Measurements from ENCODE around the gene SHISA6. TPM values are rescaled to one million over a fixed set of nuclear protein-coding genes. Genes with fewer than 3 reads are reported as not detected.

Gene SHISA6
- total RNA-seq, 1 experiment from 2014 or later, result 1.0 TPM

- Histone ChIP-seq H3K27me3 (ENCODE audit: control insufficient read depth, insufficient read depth, low read length) (no peaks in the 10 kb centered on the region; the same call in 1 of the 2 replicates), H3K4me3 (ENCODE audit: insufficient read depth, low read depth, low read length) (no peak overlapping the region), H3K36me3 (replicated peaks; ENCODE audit: control insufficient read depth, insufficient read depth, low read length) (no peaks in the 10 kb centered on the region)
- no peak for DNase-seq
These were observed 310.4 kb downstream of the SHISA6 start for GRCh38 chr17:11551442-11551841.

GRCh38 chr17:11553135-11553534 is 312.1 kb downstream of the SHISA6 start:
- Histone ChIP-seq H3K36me3 (replicated peaks; ENCODE audit: control insufficient read depth, insufficient read depth, low read length) (no peaks in the 10 kb centered on the region), H3K4me3 (ENCODE audit: insufficient read depth, low read depth, low read length) (no peak overlapping the region), H3K27me3 (ENCODE audit: control insufficient read depth, insufficient read depth, low read length) (no peaks in the 10 kb centered on the region; the same call in 1 of the 2 replicates)
- no peak for DNase-seq

GRCh38 chr17:11554042-11554441 is 313.0 kb downstream of the SHISA6 start:
- DNase-seq, result no peak
- no peaks in the 10 kb centered on the region for H3K36me3 ChIP-seq (replicated peaks; ENCODE audit: control insufficient read depth, insufficient read depth, low read length)
- no peak overlapping the region for H3K4me3 ChIP-seq (ENCODE audit: insufficient read depth, low read depth, low read length)
- H3K27me3 ChIP-seq (ENCODE audit: control insufficient read depth, insufficient read depth, low read length), result no peaks in the 10 kb centered on the region; the same call in 1 of the 2 replicates

- Histone ChIP-seq H3K36me3 (replicated peaks; ENCODE audit: control insufficient read depth, insufficient read depth, low read length) (no peaks in the 10 kb centered on the region), H3K27me3 (ENCODE audit: control insufficient read depth, insufficient read depth, low read length) (no peaks in the 10 kb centered on the region; the same call in 1 of the 2 replicates), H3K4me3 (ENCODE audit: insufficient read depth, low read depth, low read length) (no peak overlapping the region)
- DNase-seq, result no peak
These were observed 313.5 kb downstream of the SHISA6 start for GRCh38 chr17:11554542-11554941.

- Histone ChIP-seq H3K36me3 (replicated peaks; ENCODE audit: control insufficient read depth, insufficient read depth, low read length) (no peaks in the 10 kb centered on the region), H3K4me3 (ENCODE audit: insufficient read depth, low read depth, low read length) (no peak overlapping the region), H3K27me3 (ENCODE audit: control insufficient read depth, insufficient read depth, low read length) (no peaks in the 10 kb centered on the region; the same call in 1 of the 2 replicates)
- DNase-seq, result no peak
These were observed 314.5 kb downstream of the SHISA6 start for GRCh38 chr17:11555530-11555929.

- Histone ChIP-seq H3K4me3 (ENCODE audit: insufficient read depth, low read depth, low read length) (no peak overlapping the region), H3K36me3 (replicated peaks; ENCODE audit: control insufficient read depth, insufficient read depth, low read length) (no peaks in the 10 kb centered on the region), H3K27me3 (ENCODE audit: control insufficient read depth, insufficient read depth, low read length) (no peaks in the 10 kb centered on the region; the same call in 1 of the 2 replicates)
- DNase-seq, result peak; percentile 26
These were observed 316.9 kb downstream of the SHISA6 start for GRCh38 chr17:11557727-11558452.

GRCh38 chr17:11558681-11559234 is 317.7 kb downstream of the SHISA6 start:
- DNase-seq, result peak; percentile 42
- no peaks in the 10 kb centered on the region for H3K36me3 ChIP-seq (replicated peaks; ENCODE audit: control insufficient read depth, insufficient read depth, low read length)
- H3K27me3 ChIP-seq (ENCODE audit: control insufficient read depth, insufficient read depth, low read length), result no peaks in the 10 kb centered on the region; the same call in 1 of the 2 replicates
- H3K4me3 ChIP-seq (ENCODE audit: insufficient read depth, low read depth, low read length), result no peak overlapping the region

- H3K4me3 ChIP-seq (ENCODE audit: insufficient read depth, low read depth, low read length), result no peak overlapping the region
- no peaks in the 10 kb centered on the region for H3K36me3 ChIP-seq (replicated peaks; ENCODE audit: control insufficient read depth, insufficient read depth, low read length)
- no peaks in the 10 kb centered on the region for H3K27me3 ChIP-seq (ENCODE audit: control insufficient read depth, insufficient read depth, low read length)
- DNase-seq, result no peak
These were observed 318.6 kb downstream of the SHISA6 start for GRCh38 chr17:11559601-11560000.

- no peak overlapping the region for H3K4me3 ChIP-seq (ENCODE audit: insufficient read depth, low read depth, low read length)
- DNase-seq, result no peak
- no peaks in the 10 kb centered on the region for H3K36me3 ChIP-seq (replicated peaks; ENCODE audit: control insufficient read depth, insufficient read depth, low read length)
- H3K27me3 ChIP-seq (ENCODE audit: control insufficient read depth, insufficient read depth, low read length), result no peaks in the 10 kb centered on the region
These were observed 320.3 kb downstream of the SHISA6 start for GRCh38 chr17:11561281-11561680.

GRCh38 chr17:11561702-11562101 is 320.7 kb downstream of the SHISA6 start:
- H3K27me3 ChIP-seq (ENCODE audit: control insufficient read depth, insufficient read depth, low read length), result no peaks in the 10 kb centered on the region

GRCh38 chr17:11564589-11565380 is 323.8 kb downstream of the SHISA6 start:
- Histone ChIP-seq H3K27me3 (ENCODE audit: control insufficient read depth, insufficient read depth, low read length) (no peaks in the 10 kb centered on the region), H3K36me3 (replicated peaks; ENCODE audit: control insufficient read depth, insufficient read depth, low read length) (no peaks in the 10 kb centered on the region), H3K4me3 (ENCODE audit: insufficient read depth, low read depth, low read length) (no peak overlapping the region)
- DNase-seq, result no peak

More at GRCh38 chr17:11561702-11562101, 320.7 kb downstream of the SHISA6 start:
- Histone ChIP-seq H3K4me3 (ENCODE audit: insufficient read depth, low read depth, low read length) (no peak overlapping the region), H3K36me3 (replicated peaks; ENCODE audit: control insufficient read depth, insufficient read depth, low read length) (no peaks in the 10 kb centered on the region)
- no peak for DNase-seq

GRCh38 chr17:11565591-11565990 is 324.6 kb downstream of the SHISA6 start:
- H3K27me3 ChIP-seq (ENCODE audit: control insufficient read depth, insufficient read depth, low read length), result no peaks in the 10 kb centered on the region
- H3K4me3 ChIP-seq (ENCODE audit: insufficient read depth, low read depth, low read length), result no peak overlapping the region
- no peaks in the 10 kb centered on the region for H3K36me3 ChIP-seq (replicated peaks; ENCODE audit: control insufficient read depth, insufficient read depth, low read length)
- no peak for DNase-seq

GRCh38 chr17:11578998-11579397 is 338.0 kb downstream of the SHISA6 start:
- Histone ChIP-seq H3K4me3 (ENCODE audit: insufficient read depth, low read depth, low read length) (no peak overlapping the region), H3K36me3 (replicated peaks; ENCODE audit: control insufficient read depth, insufficient read depth, low read length) (no peaks in the 10 kb centered on the region), H3K27me3 (ENCODE audit: control insufficient read depth, insufficient read depth, low read length) (no peaks in the 10 kb centered on the region)
- DNase-seq, result no peak

- DNase-seq, result no peak
- no peaks in the 10 kb centered on the region for H3K36me3 ChIP-seq (replicated peaks; ENCODE audit: control insufficient read depth, insufficient read depth, low read length)
- H3K27me3 ChIP-seq (ENCODE audit: control insufficient read depth, insufficient read depth, low read length), result no peaks in the 10 kb centered on the region
- no peak overlapping the region for H3K4me3 ChIP-seq (ENCODE audit: insufficient read depth, low read depth, low read length)
These were observed 339.7 kb downstream of the SHISA6 start for GRCh38 chr17:11580677-11581076.

GRCh38 chr17:11582217-11582616 is 341.2 kb downstream of the SHISA6 start:
- no peaks in the 10 kb centered on the region for H3K27me3 ChIP-seq (ENCODE audit: control insufficient read depth, insufficient read depth, low read length)
- H3K36me3 ChIP-seq (replicated peaks; ENCODE audit: control insufficient read depth, insufficient read depth, low read length), result no peaks in the 10 kb centered on the region
- DNase-seq, result no peak
- no peak overlapping the region for H3K4me3 ChIP-seq (ENCODE audit: insufficient read depth, low read depth, low read length)
